Omental fat pad (tissue), 4 donors: ENCODE data around the gene SLFN12. TPM values are rescaled to one million over a fixed set of nuclear protein-coding genes. Genes with fewer than 3 reads are reported as not detected.

Source experiments
- ATAC-seq: fragments of 150-250 bp; one replicate; pipeline ENCODE4 v1.9.1; 2016; ENCODE audit warnings: mild to moderate bottlenecking, moderate library complexity; ENCODE audit not compliant: low FRiP score
- DNase-seq: peaks from one replicate; pipeline ENCODE4 v3.0.0-alpha.2; 2019; ENCODE audit warnings: low spot score
- CTCF ChIP-seq, 3 donors: fragments of 450-650 bp; IDR thresholded peaks; one replicate each; pipeline ENCODE4 v1.5.1; 2016 to 2017; ENCODE audit warnings: antibody characterized with exemption in 3 of 3, mild to moderate bottlenecking in 3 of 3, moderate library complexity in 2 of 3
- total RNA-seq, 4 donors: library from RNA; depleted of rRNA; stranded (reverse); fragments of >200 nt; gene quantifications; one replicate each; pipeline ENCODE4 v1.1.0, GENCODE V29; 2016

The SLFN12 gene
- total RNA-seq, 4 donors from 2014 or later, result 9.0 to 24.7 (median 11.0) TPM

- DNase-seq (no peak), ATAC-seq (no peak)
- TF ChIP-seq CTCF (IDR thresholded peaks at IDR 0.05), result no peak
Observed at GRCh38 chr17:35377706-35378105, 54.6 kb downstream of the SLFN12 start.

- DNase-seq (no peak), ATAC-seq (no peak)
- no peak for TF ChIP-seq CTCF (IDR thresholded peaks at IDR 0.05)
Observed at GRCh38 chr17:35377068-35377467, 55.2 kb downstream of the SLFN12 start.

- no peak for TF ChIP-seq CTCF (IDR thresholded peaks at IDR 0.05)
- ATAC-seq (no peak), DNase-seq (no peak)
Observed at GRCh38 chr17:35376245-35376644, 56.1 kb downstream of the SLFN12 start.

GRCh38 chr17:35374766-35375344, 57.4 kb downstream of the SLFN12 start:
- TF ChIP-seq CTCF (IDR thresholded peaks at IDR 0.05), result no peak
- DNase-seq (no peak), ATAC-seq (no peak)

- TF ChIP-seq CTCF (IDR thresholded peaks at IDR 0.05), result no peak
- DNase-seq (no peak), ATAC-seq (peak; percentile 60)
Observed at GRCh38 chr17:35373984-35374765, 58.1 kb downstream of the SLFN12 start.

- ATAC-seq, result peak; percentile 92
- peak; percentile 83 for DNase-seq
- TF ChIP-seq CTCF (IDR thresholded peaks at IDR 0.05), result no peak
Observed at GRCh38 chr17:35373534-35373983, 58.7 kb downstream of the SLFN12 start, which contains the start of gene SLFN11. Gene SLFN11 (minus strand): TSS chr17:35373621. CDS start chr17:35363807, 9,814 bp downstream.
